ENCODE results near the gene SFXN5.

GRCh38 chr2:73114273-73114867, 42.9 kb upstream of the SFXN5 start:
- no peak for TF ChIP-seq EZH2 (IDR thresholded peaks at IDR 0.05; ENCODE audit: insufficient read depth, poor library complexity, severe bottlenecking)
- TF ChIP-seq EZH2phosphoT487 (IDR thresholded peaks at IDR 0.05; ENCODE audit: insufficient read depth, low read depth), result no peak
